Stromal cell of bone marrow (primary cell): Measurements from ENCODE around the gene URM1.
"Not testable (repeated sequence)": the region's sequence is repeated elsewhere in the genome, so short reads cannot be mapped to it uniquely, and the experiment has no call there.

Experiments
- DNase-seq: peaks from one replicate; pipeline ENCODE4 v3.0.0-alpha.2; 2012; ENCODE audit warnings: low read depth

Gene URM1

DNA sequence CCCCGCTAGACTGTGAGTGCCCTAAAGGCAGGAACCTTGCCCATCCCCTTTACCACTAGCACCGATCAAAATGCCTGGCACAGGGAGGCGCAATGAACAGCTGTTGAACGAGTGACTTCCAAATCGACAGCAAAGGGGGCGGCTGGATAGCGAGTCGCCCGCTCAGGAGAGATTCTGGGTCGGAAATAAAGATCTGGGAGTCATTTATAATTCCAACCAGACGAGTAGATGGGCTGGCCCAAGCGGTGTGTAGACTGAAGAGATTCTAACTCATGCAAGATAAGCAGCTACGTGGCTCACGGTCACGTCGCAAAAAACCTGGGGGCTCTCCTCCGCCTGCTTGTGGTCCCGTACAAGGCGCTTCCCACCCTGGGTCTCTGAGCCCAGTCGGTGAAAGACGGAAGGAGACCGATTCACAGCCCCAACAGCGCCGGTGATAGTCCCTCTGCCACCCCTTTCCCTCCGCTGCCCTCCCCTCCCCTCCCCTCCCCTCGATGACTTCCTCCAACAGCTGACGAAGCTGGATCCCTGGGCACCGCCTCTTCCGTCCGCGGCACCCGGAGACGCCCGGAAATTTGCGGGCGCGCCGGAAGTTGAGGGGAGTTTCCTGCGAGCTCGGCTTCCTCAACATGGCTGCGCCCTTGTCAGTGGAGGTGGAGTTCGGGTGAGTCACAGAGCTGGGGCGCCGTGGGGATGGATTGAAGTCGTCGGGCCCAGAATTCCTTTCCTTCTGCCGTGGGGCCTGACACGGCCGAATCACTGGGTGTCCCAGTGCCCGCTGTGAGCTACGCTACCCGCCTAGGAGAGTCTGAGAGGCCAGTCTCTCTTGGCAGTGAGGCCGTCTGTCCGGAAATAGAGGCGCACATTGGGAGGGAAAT, at the start of gene URM1:
Gene URM1 (plus strand): TSS at position 623 of the 878 bp plus-strand sequence. CDS start 7 bp downstream, at position 630.
- peak; percentile 97 for DNase-seq

DNA sequence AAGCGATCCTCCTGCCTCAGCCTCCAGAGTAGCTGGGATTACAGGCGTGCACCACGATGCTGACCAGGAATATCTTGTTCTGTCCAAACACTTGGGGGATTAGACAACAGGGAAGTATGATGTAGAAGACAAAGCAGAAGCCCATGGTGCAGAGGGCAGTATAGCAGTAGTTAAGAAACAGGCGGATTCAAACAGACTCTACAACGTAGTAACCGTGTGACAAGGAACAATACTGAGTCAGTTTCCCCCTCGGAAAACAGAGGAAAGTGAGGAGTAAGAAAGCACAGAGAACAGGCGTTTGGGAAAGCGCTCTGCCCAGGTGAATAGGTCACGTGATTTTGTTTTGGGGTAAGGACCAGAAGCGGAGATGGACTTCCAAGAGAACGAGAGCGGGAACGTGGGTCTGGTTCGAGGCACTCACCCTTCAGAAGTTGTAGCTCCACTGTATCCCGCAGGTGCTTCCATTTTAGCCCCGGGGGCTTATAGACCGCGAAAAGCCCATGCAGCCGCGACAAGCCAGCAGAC, 49.2 kb upstream of the URM1 start:
- no peak for DNase-seq

DNA sequence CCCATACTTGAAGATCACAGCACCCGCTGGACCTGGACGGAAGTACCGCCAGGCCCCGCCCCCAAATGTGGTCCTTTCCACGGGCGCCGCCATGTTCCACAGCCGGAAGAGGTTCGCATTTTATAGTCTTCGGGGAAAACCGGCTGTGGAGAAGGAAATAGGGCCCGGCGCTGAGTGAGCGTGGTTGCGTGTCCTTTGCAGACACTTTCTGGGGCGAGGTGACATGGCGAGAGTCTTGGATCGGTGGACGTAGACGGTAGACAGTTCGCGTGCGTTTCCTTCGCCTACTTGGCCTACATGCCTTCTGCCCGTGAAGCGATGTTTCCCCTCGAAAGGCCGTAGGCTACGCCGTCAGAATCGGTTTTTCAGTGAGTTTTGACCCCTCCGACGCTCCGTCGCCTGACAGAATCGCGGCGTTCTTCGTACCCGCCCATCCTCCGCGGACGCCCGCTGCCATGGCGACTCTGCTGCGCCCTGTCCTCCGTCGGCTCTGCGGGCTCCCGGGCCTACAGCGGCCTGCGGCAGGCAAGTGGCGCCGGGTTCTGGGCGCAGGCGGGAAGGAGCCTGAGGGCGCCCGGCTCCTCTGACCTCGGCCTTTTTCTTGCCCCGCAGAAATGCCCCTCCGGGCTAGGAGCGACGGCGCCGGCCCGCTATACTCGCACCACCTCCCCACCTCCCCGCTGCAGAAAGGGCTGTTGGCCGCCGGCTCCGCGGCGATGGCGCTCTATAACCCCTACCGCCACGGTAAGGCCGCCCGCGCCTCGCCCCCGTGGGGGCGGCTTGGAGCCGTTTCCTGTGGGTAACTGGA, 48.6 kb upstream of the URM1 start, which contains the start of the genes COQ4 and TRUB2:
Gene COQ4 (plus strand): TSS at position 436 of the 808 bp plus-strand sequence. CDS start 20 bp downstream, at position 456.
Gene TRUB2 (minus strand): TSS at position 44 of the 808 bp plus-strand sequence. CDS start 39 bp downstream, at position 5.
- peak; percentile 92 for DNase-seq

DNA sequence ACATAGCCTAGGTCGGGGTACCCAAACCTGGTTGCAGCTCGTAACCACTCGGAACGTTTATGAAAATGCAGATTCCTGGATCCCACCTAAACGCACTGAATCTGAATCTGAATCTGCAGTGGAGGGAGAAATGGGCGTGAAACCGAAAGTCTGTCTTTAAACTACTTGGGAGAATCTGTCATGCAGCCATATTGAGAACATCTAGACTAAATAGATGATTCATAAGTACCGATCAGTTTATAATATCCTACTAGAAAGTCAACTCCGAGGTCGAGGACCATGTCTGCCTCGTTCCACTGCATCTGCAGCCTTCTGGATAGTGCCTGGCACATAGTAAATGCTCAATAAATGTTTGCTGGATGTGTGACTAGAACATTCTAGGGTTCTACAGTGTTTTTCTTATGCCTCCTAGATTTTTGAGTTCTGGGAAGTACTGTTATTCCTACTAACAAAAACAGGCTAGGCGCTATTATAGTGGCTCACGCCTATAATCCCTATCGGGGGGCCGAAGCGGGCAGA, 47.9 kb upstream of the URM1 start:
- no peak for DNase-seq

DNA sequence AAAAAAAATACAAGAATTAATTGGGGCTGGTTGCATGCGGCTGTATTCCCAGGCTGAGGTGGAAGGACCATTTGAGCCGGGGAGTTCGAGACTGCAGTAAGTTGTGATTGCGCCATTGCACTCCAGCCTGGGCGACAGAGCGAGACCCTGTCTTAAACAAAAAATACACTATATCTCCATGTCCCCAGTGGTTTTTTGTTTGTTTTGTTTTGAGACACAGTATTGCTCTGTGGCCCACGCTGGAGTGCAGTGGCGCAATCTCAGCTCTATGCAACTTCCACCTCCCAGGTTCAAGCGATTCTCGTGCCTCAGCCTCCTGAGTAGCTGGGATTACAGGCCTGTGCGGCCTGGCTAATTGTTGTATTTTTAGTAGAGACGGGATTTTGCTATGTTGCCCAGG, 47.4 kb upstream of the URM1 start:
- DNase-seq, result no peak

DNA sequence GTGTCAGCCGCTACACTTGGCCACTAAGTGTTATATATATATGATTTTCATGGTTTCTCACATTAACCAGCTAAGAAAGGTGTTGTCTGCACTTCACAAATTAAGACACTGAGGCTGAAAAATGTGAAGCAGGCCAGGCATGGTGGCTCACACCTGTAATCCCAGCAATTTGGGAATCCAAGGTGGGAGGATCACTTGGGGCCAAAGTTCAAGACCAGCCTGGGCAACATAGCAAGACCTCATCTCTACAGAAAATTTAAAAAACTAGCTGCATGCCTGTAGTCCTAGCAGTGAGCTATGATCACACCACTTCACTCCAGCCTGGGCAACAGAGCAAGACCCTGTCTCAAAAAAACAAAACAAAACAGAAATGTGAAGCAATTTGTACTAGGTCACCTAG, 46.8 kb upstream of the URM1 start:
- no peak for DNase-seq

DNA sequence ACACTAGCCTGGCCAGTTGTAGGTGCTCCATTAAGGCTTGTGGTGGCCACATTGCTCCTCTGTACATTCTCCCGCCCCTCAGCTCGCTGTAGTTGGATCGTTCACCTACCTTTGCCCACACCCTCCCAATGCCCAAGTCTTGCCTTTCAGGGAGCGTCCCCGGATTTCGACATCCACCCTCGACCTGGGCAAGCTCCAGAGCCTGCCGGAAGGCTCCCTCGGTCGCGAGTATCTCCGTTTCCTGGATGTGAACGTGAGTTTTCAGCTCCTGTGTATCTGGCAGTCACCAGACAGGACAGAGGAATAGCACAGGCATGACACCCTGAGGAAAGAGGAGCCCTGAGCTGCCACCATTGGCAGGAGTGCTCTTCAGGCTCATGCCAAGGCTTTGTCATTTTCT, 45.5 kb upstream of the URM1 start:
- DNase-seq, result no peak

DNA sequence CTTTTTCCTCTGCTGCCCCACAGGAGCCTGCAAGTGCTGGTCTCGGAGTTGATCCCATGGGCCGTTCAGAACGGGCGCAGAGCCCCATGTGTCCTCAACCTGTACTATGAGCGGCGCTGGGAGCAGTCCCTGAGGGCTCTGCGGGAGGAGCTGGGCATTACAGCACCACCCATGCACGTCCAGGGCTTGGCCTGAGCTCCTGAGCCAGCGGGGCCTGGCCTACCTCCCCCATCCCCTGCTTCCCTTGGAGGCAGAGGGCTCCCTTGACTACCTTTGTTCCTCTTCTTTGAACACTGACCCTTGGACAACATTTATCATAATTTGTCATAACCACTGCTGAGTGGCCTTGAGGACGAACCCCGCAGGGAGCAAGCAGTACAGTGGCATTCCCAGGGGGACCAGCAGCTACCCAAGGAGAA, 37.7 kb upstream of the URM1 start:
- no peak for DNase-seq

DNA sequence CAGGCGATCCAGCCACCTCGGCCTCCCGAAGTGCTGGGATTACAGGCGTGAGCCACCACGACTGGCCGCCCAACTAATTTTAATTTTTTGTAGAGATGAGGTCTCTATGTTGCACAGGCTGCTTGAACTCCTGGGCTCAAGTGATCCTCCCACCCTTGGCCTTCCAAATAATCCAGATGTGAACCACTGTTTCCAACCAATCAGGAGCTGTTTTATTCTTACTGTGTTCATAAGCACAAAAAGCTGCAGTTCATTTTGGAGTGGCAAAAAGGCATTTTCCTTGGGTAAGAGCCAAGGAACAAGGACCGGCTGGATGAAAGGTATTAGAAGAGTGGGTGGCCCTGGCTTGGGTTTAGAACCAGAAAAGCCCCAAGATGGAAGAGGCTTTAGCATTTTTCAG, 36.0 kb upstream of the URM1 start:
- DNase-seq, result no peak

DNA sequence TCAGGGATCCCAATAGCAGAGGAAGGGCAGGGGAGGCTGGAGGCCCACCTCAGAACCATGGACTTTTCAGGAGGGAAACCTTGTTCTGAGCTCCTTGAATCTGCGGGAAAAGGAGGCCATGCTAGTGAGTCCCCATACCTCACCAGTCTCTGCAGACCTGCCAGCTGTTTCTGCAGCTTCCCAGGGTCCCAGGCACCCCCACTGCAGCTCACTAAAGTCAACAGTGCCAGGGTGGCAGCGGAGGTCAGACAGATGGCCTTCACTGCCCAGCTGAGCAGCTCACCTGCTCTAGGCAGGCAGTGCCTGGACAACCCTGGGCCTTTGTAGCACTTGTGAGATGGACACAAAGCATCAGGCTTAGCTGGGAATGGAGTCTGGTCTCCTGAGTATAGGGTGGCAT, 35.3 kb upstream of the URM1 start:
- no peak for DNase-seq

DNA sequence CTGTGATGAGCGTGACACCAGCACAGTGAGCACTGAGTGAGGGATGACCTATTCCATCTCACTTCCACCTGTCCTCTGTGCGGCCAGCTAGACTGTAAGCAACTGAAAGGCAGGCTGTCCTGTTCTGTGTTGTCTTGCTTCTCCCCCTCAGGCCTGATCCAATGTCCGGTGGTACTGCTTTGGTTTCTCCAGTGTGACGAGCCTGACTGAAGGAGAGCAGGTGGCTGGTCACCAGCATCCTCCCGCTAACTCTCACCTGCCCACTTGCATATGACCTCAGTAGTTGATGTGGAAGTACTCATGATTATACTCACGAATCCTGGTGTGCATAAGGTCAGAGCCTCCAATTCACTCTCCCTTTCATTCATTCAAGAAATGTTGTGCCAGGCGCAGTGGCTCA, 33.2 kb upstream of the URM1 start:
- DNase-seq, result no peak

DNA sequence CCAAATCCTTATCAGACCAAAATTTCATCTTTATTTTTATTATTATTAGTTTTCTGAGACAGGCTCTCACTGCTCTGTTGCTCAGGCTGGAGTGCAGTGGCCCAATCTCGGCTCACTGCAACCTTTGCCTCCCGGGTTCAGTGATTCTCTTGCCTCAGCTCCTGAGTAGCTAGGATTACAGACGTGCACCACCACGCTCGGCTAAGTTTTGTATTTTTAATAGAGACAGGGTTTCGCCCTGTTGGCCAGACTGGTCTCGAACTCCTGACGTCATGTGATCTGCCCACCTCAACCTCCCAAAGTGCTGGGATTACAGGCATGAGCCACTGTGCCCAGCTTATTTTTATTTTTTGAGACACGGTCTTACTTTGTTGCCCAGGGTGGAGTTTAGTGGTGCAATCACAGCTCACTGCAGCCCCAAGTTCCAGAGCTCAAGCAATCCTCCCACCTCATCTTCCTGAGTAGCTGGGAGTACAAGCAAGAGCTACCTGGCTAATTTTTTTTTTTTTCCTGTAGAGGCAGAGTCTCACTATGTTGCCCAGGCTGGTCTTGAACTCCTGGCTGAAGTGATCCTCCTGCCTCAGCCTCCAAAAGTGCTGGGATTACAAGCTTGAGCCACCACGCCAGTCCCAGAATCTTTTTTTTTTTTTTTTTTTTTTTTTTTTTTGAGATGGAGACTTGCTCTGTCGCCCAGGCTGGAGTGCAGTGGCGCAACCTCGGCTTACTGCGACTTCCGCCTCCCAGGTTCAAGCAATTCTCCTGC, 32.1 kb upstream of the URM1 start:
- not testable (repeated sequence) for DNase-seq

DNA sequence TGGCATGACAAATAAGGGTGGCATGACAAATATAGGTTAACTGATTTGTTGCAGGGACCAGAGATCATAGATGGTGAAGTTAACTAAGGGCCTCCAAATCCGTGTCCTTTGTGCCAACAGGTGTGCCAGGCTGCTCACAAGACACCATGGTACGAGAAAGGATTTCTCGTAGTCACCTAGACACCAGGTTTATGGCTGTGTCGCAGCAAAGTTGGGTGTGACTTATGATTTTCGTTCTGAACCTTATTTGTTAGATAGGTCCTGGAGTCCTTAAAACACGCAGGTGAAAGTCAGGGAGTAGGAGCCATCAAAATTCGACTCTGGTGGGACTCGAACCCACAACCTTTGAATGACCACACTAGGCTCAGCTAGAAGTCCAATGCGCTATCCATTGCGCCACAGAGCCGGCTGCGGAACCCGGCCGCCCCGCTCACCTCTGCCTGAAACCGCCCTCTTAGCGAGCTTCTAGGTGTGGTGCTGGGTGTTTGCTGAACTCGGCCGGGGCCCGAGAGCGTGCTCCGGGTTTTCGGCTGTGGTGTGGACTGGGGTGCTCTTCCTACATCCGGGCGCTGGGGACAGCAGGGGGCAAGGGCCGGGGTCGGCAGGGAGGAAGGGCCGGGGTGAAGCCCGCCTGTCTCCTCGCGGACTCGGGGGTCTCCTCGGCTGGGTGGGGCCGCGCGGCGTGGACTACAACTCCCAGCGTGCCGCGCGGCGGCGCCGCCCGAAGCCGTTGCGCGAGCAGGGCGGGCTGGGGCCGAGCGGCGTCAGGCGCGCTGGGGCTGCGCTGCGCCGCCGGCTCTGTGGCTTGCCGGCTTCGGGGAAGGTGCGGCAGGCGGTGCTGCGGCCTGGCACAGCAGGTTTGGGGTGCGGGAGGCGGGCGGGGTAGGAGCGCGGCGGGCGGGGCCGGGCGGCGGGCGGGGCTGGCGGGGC, 31.1 kb upstream of the URM1 start, which contains the start of gene SLC27A4:
Gene SLC27A4 (plus strand): TSS at position 767 of the 930 bp plus-strand sequence. CDS start 2,606 bp downstream, outside the sequence.
- peak; percentile 50 for DNase-seq

DNA sequence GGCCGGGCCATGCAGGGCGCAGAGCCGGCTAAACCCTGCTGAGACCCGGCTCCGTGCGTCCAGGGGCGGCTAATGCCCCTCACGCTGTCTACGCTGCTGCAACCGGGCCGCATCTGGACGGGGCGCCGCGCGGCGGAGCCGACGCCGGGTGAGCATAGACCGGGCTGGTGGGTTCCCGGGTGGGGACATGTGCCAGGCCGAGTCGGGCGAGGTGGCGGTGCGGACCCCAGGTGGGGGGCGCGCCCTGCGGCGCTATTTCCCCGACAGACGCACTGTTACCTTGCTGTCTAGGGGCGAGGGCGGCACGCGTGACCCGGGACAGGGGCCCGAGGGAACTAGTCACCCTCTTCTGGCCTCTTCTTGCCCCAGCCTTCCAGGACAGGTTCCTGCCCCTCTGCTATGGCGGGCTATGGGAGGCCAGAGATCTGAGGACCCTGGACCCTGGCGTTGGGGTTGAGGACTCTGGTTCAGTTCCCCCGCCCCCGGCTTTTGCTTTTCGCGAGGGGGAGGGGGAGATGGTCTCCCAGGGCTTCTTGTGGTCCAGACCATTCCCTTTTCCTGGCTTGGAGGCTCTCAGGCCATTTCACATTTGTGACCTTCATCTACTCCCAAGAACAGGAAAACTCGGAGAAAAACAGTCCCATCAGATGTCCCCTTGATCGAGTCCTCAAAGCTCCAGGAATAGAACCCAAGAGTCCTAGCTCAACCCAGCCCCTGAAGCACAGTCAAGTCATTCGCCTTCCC, 30.3 kb upstream of the URM1 start:
- no peak for DNase-seq

DNA sequence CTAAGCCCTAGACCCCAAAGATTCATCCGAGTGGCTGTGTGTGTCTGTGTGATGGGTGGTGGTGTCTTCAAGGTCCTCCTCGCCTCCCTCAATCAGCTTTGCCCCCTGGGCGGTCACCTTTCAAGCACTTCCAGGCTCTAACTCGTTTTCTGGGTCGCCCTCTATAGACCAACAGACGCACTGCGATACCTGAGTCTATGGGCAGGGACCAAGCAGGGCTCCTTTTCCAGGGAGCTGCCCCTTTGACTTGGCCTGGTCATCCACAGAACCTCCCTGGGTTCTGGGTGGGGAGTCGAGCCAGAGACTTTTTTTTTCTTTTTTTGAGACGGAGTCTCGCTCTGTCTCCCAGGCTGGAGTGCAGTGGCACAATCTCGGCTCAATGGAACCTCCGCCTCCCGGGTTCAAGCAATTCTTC, 29.7 kb upstream of the URM1 start:
- peak; percentile 41 for DNase-seq

DNA sequence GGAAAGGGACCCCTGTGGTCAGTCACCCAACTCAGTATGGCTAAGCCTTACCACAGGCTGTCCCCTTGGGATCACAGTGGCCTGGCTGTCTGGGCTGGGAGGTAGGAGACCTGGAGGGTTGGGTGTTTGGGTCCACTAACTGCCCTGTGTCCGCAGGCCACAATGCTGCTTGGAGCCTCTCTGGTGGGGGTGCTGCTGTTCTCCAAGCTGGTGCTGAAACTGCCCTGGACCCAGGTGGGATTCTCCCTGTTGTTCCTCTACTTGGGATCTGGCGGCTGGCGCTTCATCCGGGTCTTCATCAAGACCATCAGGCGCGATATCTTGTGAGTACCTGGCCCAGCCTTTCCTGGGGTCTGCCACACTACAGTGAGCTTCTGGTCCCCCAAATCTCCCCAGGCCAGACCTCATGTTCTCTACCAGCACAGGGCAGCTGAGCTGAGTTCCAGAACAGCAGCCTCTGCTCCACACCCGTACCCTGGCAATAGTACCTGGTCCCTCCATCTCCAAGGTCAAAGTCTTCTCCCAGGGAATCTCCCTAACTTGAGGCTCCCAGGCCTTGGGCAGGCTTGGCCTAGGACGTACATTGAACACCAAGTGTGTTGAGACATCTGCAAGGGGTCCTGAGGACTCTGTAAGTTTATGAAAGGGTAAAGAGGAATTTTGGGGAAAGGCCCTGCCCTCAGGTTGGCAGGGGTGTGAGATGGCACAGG, 28.0 kb upstream of the URM1 start:
- no peak for DNase-seq

DNA sequence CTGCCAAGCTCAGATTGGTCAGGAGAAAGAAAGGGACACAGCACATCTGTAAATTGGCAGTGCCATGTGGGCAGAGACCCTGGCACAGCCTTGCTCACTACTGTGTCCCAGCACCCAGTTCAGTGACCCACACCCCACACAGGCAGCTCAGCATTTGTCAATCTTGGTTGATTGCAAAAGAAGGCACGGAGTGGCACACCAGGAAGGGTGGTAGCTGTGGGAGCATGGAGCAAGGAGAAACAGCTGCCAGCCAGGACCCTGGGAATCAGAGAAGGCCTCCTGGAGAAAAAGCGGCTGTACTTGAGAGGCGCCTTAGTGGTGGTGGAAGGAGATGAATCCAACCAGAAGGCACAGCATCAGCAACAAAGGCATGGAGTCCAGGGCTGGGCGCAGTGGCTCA, 27.3 kb upstream of the URM1 start:
- no peak for DNase-seq

DNA sequence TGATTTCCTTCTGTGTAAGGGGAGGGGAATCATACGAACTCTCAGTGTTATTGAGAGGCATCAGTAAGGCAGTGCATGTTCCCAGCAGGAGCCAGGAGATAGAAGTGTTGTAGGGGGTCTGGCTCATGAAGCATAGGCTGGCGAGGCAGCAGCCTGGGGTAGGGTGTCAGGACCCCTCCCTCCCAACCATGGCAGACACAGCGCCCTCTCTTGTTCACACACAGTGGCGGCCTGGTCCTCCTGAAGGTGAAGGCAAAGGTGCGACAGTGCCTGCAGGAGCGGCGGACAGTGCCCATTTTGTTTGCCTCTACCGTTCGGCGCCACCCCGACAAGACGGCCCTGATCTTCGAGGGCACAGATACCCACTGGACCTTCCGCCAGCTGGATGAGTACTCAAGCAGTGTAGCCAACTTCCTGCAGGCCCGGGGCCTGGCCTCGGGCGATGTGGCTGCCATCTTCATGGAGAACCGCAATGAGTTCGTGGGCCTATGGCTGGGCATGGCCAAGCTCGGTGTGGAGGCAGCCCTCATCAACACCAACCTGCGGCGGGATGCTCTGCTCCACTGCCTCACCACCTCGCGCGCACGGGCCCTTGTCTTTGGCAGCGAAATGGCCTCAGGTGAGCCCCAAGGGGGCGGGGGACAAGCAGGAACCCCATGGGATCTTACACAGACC, 26.1 kb upstream of the URM1 start:
- DNase-seq, result no peak
